ENCODE results near the gene CLDND2. TPM values are rescaled to one million over a fixed set of nuclear protein-coding genes. Genes with fewer than 3 reads are reported as not detected.

Gene CLDND2
- total RNA-seq, 4 donors from 2014 or later = not detected

GRCh38 chr19:51342631-51343569 is 25.9 kb downstream of the CLDND2 start:
- Histone ChIP-seq H3K36me3 (peaks cover 0 to 21% (median 0%) of the 10 kb centered on the region in 3 donors), H3K4me3 (no peak overlapping the region), H3K9me3 (no peaks in the 10 kb centered on the region), H3K27ac (peak overlapping the region in 1 of 4 donors; percentile 83), H3K27me3 (no peaks in the 10 kb centered on the region), H3K4me1 (peaks cover 0 to 23% (median 6%) of the 10 kb centered on the region in 4 donors)
- no peak for TF ChIP-seq POLR2A (IDR thresholded peaks at IDR 0.05)
- TF ChIP-seq, protein P1, sequence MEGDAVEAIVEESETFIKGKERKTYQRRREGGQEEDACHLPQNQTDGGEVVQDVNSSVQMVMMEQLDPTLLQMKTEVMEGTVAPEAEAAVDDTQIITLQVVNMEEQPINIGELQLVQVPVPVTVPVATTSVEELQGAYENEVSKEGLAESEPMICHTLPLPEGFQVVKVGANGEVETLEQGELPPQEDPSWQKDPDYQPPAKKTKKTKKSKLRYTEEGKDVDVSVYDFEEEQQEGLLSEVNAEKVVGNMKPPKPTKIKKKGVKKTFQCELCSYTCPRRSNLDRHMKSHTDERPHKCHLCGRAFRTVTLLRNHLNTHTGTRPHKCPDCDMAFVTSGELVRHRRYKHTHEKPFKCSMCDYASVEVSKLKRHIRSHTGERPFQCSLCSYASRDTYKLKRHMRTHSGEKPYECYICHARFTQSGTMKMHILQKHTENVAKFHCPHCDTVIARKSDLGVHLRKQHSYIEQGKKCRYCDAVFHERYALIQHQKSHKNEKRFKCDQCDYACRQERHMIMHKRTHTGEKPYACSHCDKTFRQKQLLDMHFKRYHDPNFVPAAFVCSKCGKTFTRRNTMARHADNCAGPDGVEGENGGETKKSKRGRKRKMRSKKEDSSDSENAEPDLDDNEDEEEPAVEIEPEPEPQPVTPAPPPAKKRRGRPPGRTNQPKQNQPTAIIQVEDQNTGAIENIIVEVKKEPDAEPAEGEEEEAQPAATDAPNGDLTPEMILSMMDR (IDR thresholded peaks at IDR 0.05) = no peak
- no peak for DNase-seq

DNA sequence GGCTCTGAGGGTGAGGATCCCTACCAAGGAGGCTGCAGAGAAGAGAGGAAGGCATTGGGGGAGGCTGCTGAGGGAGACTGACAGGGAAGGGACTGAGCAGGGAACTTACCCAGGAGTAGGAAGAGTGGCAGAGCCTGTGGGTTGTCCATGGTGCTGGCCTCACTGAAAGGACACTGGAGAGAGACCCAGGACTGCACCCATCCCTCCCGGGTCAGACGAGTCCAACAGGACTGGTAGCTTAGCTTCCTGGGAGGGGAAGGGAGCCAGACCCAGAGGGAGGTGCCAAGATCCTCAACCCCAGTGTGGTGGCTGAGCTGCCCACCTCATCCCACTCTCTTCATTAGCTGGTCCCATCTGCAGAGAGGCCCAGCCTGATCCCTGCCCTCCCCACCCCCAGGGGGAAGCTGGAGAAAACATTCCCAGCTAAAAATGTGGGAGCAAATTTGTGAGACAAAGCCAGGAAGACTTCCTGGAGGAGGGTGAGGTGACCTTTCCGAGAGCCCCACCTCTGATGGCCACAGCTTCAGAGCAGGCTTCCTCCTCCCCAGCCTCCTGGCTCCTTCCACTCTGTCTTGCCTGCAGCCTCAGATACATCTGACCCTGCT is 26.7 kb downstream of the CLDND2 start, which contains the start of gene VSIG10L:
Gene VSIG10L, minus strand, starts transcription at position 164 of the 605 bp plus-strand sequence. Its CDS starts 15 bp downstream, at position 149.
- Histone ChIP-seq H3K4me3 (no peak within 1 kb of the TSS), H3K36me3 (peaks cover 0 to 21% (median 0%) of the 10 kb centered on the region in 3 donors), H3K9me3 (no peaks in the 10 kb centered on the region), H3K4me1 (peaks cover 0 to 23% (median 6%) of the 10 kb centered on the region in 4 donors), H3K27me3 (no peaks in the 10 kb centered on the region), H3K27ac (peak within 1 kb of the TSS in 1 of 4 donors; percentile 83)
- TF ChIP-seq, protein P1 (IDR thresholded peaks at IDR 0.05) = no peak
- no peak for TF ChIP-seq POLR2A (IDR thresholded peaks at IDR 0.05)
- DNase-seq = no peak

DNA sequence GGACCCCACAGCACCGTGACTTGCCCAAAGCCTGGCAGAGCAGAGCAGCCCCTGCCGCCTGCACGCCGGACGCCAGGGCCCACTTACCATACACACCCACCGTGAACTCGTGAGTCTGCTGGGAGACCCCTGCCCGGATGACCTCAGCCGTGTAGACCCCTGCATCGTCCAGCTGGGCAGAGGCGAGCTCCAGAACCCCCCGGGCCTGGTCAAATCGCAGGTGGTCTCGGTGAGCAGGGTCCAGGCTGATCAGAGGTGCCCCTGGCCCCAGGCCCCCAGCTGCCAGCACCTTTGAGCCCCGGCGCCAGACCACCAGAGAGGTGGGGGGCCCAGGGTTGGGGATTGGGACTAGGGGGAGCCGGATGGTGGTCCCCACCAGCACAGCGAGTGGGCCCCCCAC is 27.7 kb downstream of the CLDND2 start:
- H3K4me3 ChIP-seq = no peak overlapping the region
- H3K27me3 ChIP-seq = no peaks in the 10 kb centered on the region
- peaks cover 0 to 23% (median 6%) of the 10 kb centered on the region in 4 donors for H3K4me1 ChIP-seq
- TF ChIP-seq POLR2A (IDR thresholded peaks at IDR 0.05) = no peak
- TF ChIP-seq, protein P1 (IDR thresholded peaks at IDR 0.05) = no peak
- H3K9me3 ChIP-seq = no peaks in the 10 kb centered on the region
- DNase-seq = no peak
- H3K36me3 ChIP-seq = peaks cover 0 to 14% (median 0%) of the 10 kb centered on the region in 3 donors
- peak overlapping the region in 1 of 4 donors; percentile 83 for H3K27ac ChIP-seq

GRCh38 chr19:51339687-51340656 is 28.8 kb downstream of the CLDND2 start:
- Histone ChIP-seq H3K9me3 (no peaks in the 10 kb centered on the region), H3K4me3 (peak overlapping the region; percentile 58 to 83 (median 78)), H3K27me3 (no peaks in the 10 kb centered on the region), H3K36me3 (peaks cover 0 to 4% (median 0%) of the 10 kb centered on the region in 3 donors), H3K4me1 (peaks cover 0 to 17% (median 6%) of the 10 kb centered on the region in 4 donors), H3K27ac (peak overlapping the region; percentile 76 to 86 (median 82))
- DNase-seq = peak; percentile 97 to 100 (median 99)
- peak; percentile 48 to 61 for TF ChIP-seq POLR2A (IDR thresholded peaks at IDR 0.05)
- TF ChIP-seq, protein P1 (IDR thresholded peaks at IDR 0.05) = peak; percentile 22 to 82 (median 68)

DNA sequence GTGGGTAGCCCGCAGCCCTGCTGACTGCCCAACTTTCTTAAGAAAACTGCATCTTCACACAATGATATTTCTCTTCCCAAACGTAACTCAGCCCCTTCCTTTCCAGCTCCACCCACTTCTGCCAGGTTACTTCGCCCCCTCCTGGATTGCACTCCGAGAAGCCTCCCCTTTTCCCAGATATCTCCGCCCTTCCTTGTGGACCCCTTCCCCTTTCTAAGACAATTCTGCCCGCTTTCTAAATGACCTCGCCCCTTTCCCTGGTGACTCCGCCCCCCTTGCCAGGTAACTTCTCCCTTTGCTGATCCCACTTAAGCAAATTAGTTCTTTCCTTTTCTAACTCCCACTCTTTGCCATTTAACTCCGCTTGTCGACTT is 29.5 kb downstream of the CLDND2 start:
- TF ChIP-seq POLR2A (IDR thresholded peaks at IDR 0.05) = no peak
- TF ChIP-seq, protein P1 (IDR thresholded peaks at IDR 0.05) = no peak
- Histone ChIP-seq H3K4me1 (peaks cover 0 to 15% (median 6%) of the 10 kb centered on the region in 4 donors), H3K27me3 (no peaks in the 10 kb centered on the region), H3K9me3 (no peaks in the 10 kb centered on the region), H3K4me3 (peak overlapping the region; percentile 58 to 83 (median 78)), H3K36me3 (no peaks in the 10 kb centered on the region), H3K27ac (peak overlapping the region; percentile 76 to 86 (median 82))
- DNase-seq = no peak

All from Peyer's patch (tissue), 4 donors.